HepG2 (cell line): ENCODE data around the gene POP7. TPM values are rescaled to one million over a fixed set of nuclear protein-coding genes. Genes with fewer than 3 reads are reported as not detected.

ENCODE experiments used
- AFF4 ChIP-seq: sonication (generic); formaldehyde crosslinking; IDR thresholded peaks from 2 replicates; pipeline ENCODE4 v1.4.0; 2020; ENCODE audit warnings: missing genetic modification reagents
- ETV6 ChIP-seq: sonication (generic); formaldehyde crosslinking; conservative IDR thresholded peaks from 2 replicates; pipeline ENCODE4 v1.4.0; 2020; ENCODE audit warnings: missing genetic modification reagents
- FOXA3 ChIP-seq: IDR thresholded peaks from 2 replicates; pipeline ENCODE4 v1.6.1; 2016; ENCODE audit warnings: missing genetic modification reagents, missing compliant biosample characterization
- GATAD1 ChIP-seq: IDR thresholded peaks from 2 replicates; pipeline ENCODE4 v1.6.1; 2016; ENCODE audit warnings: missing genetic modification reagents, missing compliant biosample characterization
- HDAC2 ChIP-seq: sonication (generic); formaldehyde crosslinking; IDR thresholded peaks from 2 replicates; pipeline ENCODE4 v1.4.0; 2020; ENCODE audit warnings: missing genetic modification reagents
- HNRNPL ChIP-seq: fragments of 200-400 bp; formaldehyde crosslinking; IDR thresholded peaks from 2 replicates; pipeline ENCODE4 v1.6.1; 2017; ENCODE audit warnings: mild to moderate bottlenecking, low read depth, low read length
- MAFG ChIP-seq: sonication (generic); formaldehyde crosslinking; IDR thresholded peaks from 2 replicates; pipeline ENCODE4 v1.5.1; 2020; ENCODE audit warnings: mild to moderate bottlenecking, missing genetic modification reagents
- NFIC ChIP-seq: IDR thresholded peaks from 2 replicates; pipeline ENCODE4 v1.6.1; 2012; ENCODE audit warnings: mild to moderate bottlenecking, low read length, inconsistent platforms
- NRL ChIP-seq: sonication (generic); formaldehyde crosslinking; IDR thresholded peaks from 2 replicates; pipeline ENCODE4 v1.5.0; 2020; ENCODE audit warnings: missing genetic modification reagents, mild to moderate bottlenecking, moderate library complexity, borderline replicate concordance
- PHB2 ChIP-seq: fragments of 450-650 bp; IDR thresholded peaks from 2 replicates; pipeline ENCODE4 v1.6.1; 2018; ENCODE audit not compliant: partially characterized antibody
- SOX13 ChIP-seq, 3 experiments: fragments of 450-650 bp in 1 of 3; sonication (generic) in 1 of 3; formaldehyde crosslinking in 1 of 3; IDR thresholded peaks in 2 of 3; conservative IDR thresholded peaks in 1 of 3; 2 replicates each; pipeline versions ENCODE4 v1.5.0 to v1.6.1; 2016 to 2020; ENCODE audit warnings: antibody characterized with exemption in 1 of 3, mild to moderate bottlenecking in 1 of 3, missing compliant biosample characterization in 1 of 3, missing genetic modification reagents in 1 of 3, moderate library complexity in 1 of 3
- TAF15 ChIP-seq: fragments of 200-400 bp; formaldehyde crosslinking; IDR thresholded peaks from one replicate; pipeline ENCODE4 v1.6.1; 2018; ENCODE audit warnings: mild to moderate bottlenecking, low read depth, low read length; ENCODE audit not compliant: poor library complexity, severe bottlenecking
- ZBTB1 ChIP-seq: sonication (generic); formaldehyde crosslinking; IDR thresholded peaks from 2 replicates; pipeline ENCODE4 v1.4.0; 2020; ENCODE audit warnings: missing genetic modification reagents, borderline replicate concordance
- ZBTB34 ChIP-seq: sonication (generic); formaldehyde crosslinking; IDR thresholded peaks from 2 replicates; pipeline ENCODE4 v1.8.0; 2022; ENCODE audit warnings: mild to moderate bottlenecking, missing genetic modification reagents
- ZFX ChIP-seq: sonication (generic); formaldehyde crosslinking; IDR thresholded peaks from 2 replicates; pipeline ENCODE4 v1.4.0; 2020; ENCODE audit warnings: mild to moderate bottlenecking, low read depth, missing genetic modification reagents, moderate library complexity
- ZNF230 ChIP-seq: sonication (generic); formaldehyde crosslinking; IDR thresholded peaks from 2 replicates; pipeline ENCODE4 v1.4.0; 2020; ENCODE audit warnings: mild to moderate bottlenecking, missing genetic modification reagents
- ZNF33B ChIP-seq: sonication (generic); formaldehyde crosslinking; IDR thresholded peaks from 2 replicates; pipeline ENCODE4 v1.5.1; 2020; ENCODE audit warnings: mild to moderate bottlenecking, missing genetic modification reagents
- ZNF382 ChIP-seq: sonication (generic); formaldehyde crosslinking; IDR thresholded peaks from 2 replicates; pipeline ENCODE4 v1.5.0; 2020; ENCODE audit warnings: missing genetic modification reagents, mild to moderate bottlenecking, borderline replicate concordance
- ZNF672 ChIP-seq: sonication (generic); formaldehyde crosslinking; IDR thresholded peaks from 2 replicates; pipeline ENCODE4 v1.8.1; 2022; ENCODE audit warnings: missing genetic modification reagents
- ZNF792 ChIP-seq: IDR thresholded peaks from 2 replicates; pipeline ENCODE4 v1.6.1; 2016
- ZNF839 ChIP-seq: sonication (generic); formaldehyde crosslinking; IDR thresholded peaks from 2 replicates; pipeline ENCODE4 v1.4.0; 2020; ENCODE audit warnings: missing genetic modification reagents, mild to moderate bottlenecking, borderline replicate concordance
- polyA plus RNA-seq, 8 experiments: library from polyadenylated mRNA; depleted of rRNA in 3 of 8; stranded (reverse) in 7 of 8; unstranded in 1 of 8; fragments of >200 nt; fragmentation: Illumina TruSeq in 4 of 8; extraction: Trizol in 4 of 8; gene quantifications; 2 replicates each; pipeline versions ENCODE4 v1.2.1 to v1.2.3, GENCODE V29; 2011 to 2016; ENCODE audit warnings: low read depth in 4 of 8, missing spikeins in 1 of 8, mixed read lengths in 1 of 8; ENCODE audit not compliant: insufficient read depth in 1 of 8
- total RNA-seq, 5 experiments: library from RNA; depleted of rRNA; stranded (reverse); fragments of >200 nt; fragmentation: Illumina TruSeq; extraction: Trizol; gene quantifications; 2 replicates each; pipeline ENCODE4 v1.2.3, GENCODE V29; 2016; ENCODE audit warnings: low read depth in 1 of 5
- TF ChIP-seq, protein P1 (sequence below): sonication (generic); formaldehyde crosslinking; IDR thresholded peaks from 2 replicates; pipeline ENCODE4 v1.5.0; 2020; ENCODE audit warnings: missing genetic modification reagents
- TF ChIP-seq, protein P2 (sequence below): IDR thresholded peaks from 2 replicates; pipeline ENCODE4 v1.6.1; 2016; ENCODE audit warnings: missing compliant biosample characterization, missing genetic modification reagents, borderline replicate concordance

Gene POP7
- total and polyA plus RNA-seq, 2 of the 13 experiments (the other 11 are each of a cell fraction or from before 2014, with no cell fraction given) = 63.9 to 91.1 TPM

- no peak for TF ChIP-seq HNRNPL
- peak; percentile 6; the same call in 1 of the 2 replicates for TF ChIP-seq SOX13 (IDR thresholded peaks at IDR 0.05)
- 0 out of 4 replicates have a peak, but pooled peaks of 1 of the 2 experiments have one; percentile 16 for TF ChIP-seq SOX13 (CRISPR knock-in tag; conservative IDR thresholded peaks at IDR 0.05 in 1 of 2, IDR thresholded peaks at IDR 0.05 in 1 of 2)
- no peak for TF ChIP-seq ZNF382 (CRISPR knock-in tag)
- no peak for TF ChIP-seq ZNF839 (CRISPR knock-in tag)
- TF ChIP-seq ETV6 (CRISPR knock-in tag) = no peak
- no peak for TF ChIP-seq NFIC
- TF ChIP-seq ZBTB1 (CRISPR knock-in tag) = no peak
- TF ChIP-seq GATAD1 (CRISPR knock-in tag) = no peak
- no peak for TF ChIP-seq ZBTB34 (CRISPR knock-in tag)
- no peak for TF ChIP-seq PHB2
- TF ChIP-seq, protein P1, sequence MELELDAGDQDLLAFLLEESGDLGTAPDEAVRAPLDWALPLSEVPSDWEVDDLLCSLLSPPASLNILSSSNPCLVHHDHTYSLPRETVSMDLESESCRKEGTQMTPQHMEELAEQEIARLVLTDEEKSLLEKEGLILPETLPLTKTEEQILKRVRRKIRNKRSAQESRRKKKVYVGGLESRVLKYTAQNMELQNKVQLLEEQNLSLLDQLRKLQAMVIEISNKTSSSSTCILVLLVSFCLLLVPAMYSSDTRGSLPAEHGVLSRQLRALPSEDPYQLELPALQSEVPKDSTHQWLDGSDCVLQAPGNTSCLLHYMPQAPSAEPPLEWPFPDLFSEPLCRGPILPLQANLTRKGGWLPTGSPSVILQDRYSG = no peak
- TF ChIP-seq NRL (CRISPR knock-in tag) = no peak
- no peak for TF ChIP-seq FOXA3 (CRISPR knock-in tag)
- no peak for TF ChIP-seq ZNF33B
- TF ChIP-seq, protein P2, sequence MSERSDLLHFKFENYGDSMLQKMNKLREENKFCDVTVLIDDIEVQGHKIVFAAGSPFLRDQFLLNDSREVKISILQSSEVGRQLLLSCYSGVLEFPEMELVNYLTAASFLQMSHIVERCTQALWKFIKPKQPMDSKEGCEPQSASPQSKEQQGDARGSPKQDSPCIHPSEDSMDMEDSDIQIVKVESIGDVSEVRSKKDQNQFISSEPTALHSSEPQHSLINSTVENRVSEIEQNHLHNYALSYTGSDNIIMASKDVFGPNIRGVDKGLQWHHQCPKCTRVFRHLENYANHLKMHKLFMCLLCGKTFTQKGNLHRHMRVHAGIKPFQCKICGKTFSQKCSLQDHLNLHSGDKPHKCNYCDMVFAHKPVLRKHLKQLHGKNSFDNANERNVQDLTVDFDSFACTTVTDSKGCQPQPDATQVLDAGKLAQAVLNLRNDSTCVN (CRISPR knock-in tag) = no peak
- no peak for TF ChIP-seq ZNF672 (CRISPR knock-in tag)
- TF ChIP-seq TAF15 = no peak
- TF ChIP-seq MAFG (CRISPR knock-in tag) = no peak
- no peak for TF ChIP-seq ZFX (CRISPR knock-in tag)
- no peak for TF ChIP-seq ZNF230
- TF ChIP-seq ZNF792 (CRISPR knock-in tag) = no peak
- no peak for TF ChIP-seq AFF4
- TF ChIP-seq HDAC2 = peak; percentile 60; the same call in 1 of the 2 replicates
These were observed 15.0 kb downstream of the POP7 start (continued) for GRCh38 chr7:100720671-100721504.
